Measurements from ENCODE around the gene SDR9C7. TPM values are rescaled to one million over a fixed set of nuclear protein-coding genes. Genes with fewer than 3 reads are reported as not detected.
A peak's percentile ranks its signal among the peaks of the same experiment; 100 is the strongest.

SDR9C7 gene
- total and polyA plus RNA-seq, 2 of the 8 experiments (the other 6 are each of a cell fraction or from before 2014, with no cell fraction given) = 0.11 TPM; not detected in 1

- no peak overlapping the region for H3K14ac ChIP-seq (ENCODE audit: insufficient read length)
- TF ChIP-seq SIN3A (conservative IDR thresholded peaks at IDR 0.05 in 1 of 2, IDR thresholded peaks at IDR 0.05 in 1 of 2; ENCODE audit: low read depth in 1 of 2, low read length in 2 of 2) = no peak
- TF ChIP-seq SRF (IDR thresholded peaks at IDR 0.05; ENCODE audit: low read depth, low read length) = no peak
- TF ChIP-seq POLR2A (IDR thresholded peaks at IDR 0.05; ENCODE audit: control extremely low read depth in 1 of 2, low read depth in 2 of 2, low read length in 2 of 2) = no peak
- TF ChIP-seq SIX5 (IDR thresholded peaks at IDR 0.05; ENCODE audit: low read depth, low read length) = no peak
- 83% methylated on average over 6 of the region's 6 CpGs; no CpG with 5 or more reads in 1 of the 2 experiments for WGBS, 2 experiments (ENCODE audit: extremely low coverage in 1 of 2, insufficient coverage in 1 of 2, insufficient read length in 1 of 2, insufficient replicate concordance in 2 of 2, low coverage in 1 of 2, low lambda C conversion rate in 2 of 2, missing lambda C conversion rate in 1 of 2)
Observed at GRCh38 chr12:56954057-56954957, 20.1 kb upstream of the SDR9C7 start.

More at GRCh38 chr12:56954057-56954957, 20.1 kb upstream of the SDR9C7 start:
- no peaks in the 10 kb centered on the region for H3K4me1 ChIP-seq (replicated peaks in 1 of 4; ENCODE audit: control insufficient read depth in 3 of 4, insufficient read depth in 4 of 4, low read length in 3 of 4)
- H3K4ac ChIP-seq (replicated peaks; ENCODE audit: insufficient read length, low read depth, low read length) = no peak overlapping the region
- POLR2A ChIA-PET (ENCODE audit: partially characterized antibody) = no interaction called here
- H2AFZ ChIP-seq (ENCODE audit: low read length) = no peak overlapping the region
- DNase-seq (ENCODE audit: low read depth in 1 of 2, low spot score in 2 of 2) (no peak), FAIRE-seq (no peak)
- H3K9me3 ChIP-seq (ENCODE audit: insufficient read depth in 2 of 2, low read depth in 1 of 2, low read length in 1 of 2) = peaks cover 19 to 20% of the 10 kb centered on the region in 2 experiments
- no peaks in the 10 kb centered on the region for H3K23me2 ChIP-seq (ENCODE audit: low read depth, low read length)
- no peak overlapping the region for H2BK20ac ChIP-seq (ENCODE audit: low read length)
- H3K4me2 ChIP-seq (ENCODE audit: insufficient read depth in 1 of 2, low read depth in 2 of 2, low read length in 2 of 2) = no peak overlapping the region
- no peak overlapping the region for H3K4me3 ChIP-seq (ENCODE audit: extremely low read depth in 1 of 4, insufficient read depth in 2 of 4, low read depth in 3 of 4, low read length in 4 of 4)
- no peak overlapping the region for H3K27ac ChIP-seq (ENCODE audit: low read depth, low read length)
- no peak overlapping the region for H3K18ac ChIP-seq (ENCODE audit: extremely low read depth, low read length)
- H3K9ac ChIP-seq (replicated peaks in 1 of 4; ENCODE audit: extremely low read depth in 1 of 4, low read depth in 3 of 4, low read length in 3 of 4) = no peak overlapping the region
- no peaks in the 10 kb centered on the region for H3K79me1 ChIP-seq (ENCODE audit: low read depth, low read length)
- no peaks in the 10 kb centered on the region for H3K79me2 ChIP-seq (ENCODE audit: control insufficient read depth in 1 of 2, insufficient read depth in 2 of 2, low read length in 2 of 2)
- no peak overlapping the region for H3K56ac ChIP-seq (replicated peaks; ENCODE audit: insufficient read length, low read depth, low read length)
- H2BK5ac ChIP-seq (ENCODE audit: low read depth, low read length) = no peak overlapping the region
- no peak overlapping the region for H2BK12ac ChIP-seq (ENCODE audit: low read depth, low read length)
- no peak overlapping the region for H2BK120ac ChIP-seq (replicated peaks; ENCODE audit: low read depth, low read length)
- no peak overlapping the region for H2BK15ac ChIP-seq (ENCODE audit: low read length)
- H3K36me3 ChIP-seq (ENCODE audit: control insufficient read depth in 2 of 4, insufficient read depth in 4 of 4, low read length in 3 of 4) = no peaks in the 10 kb centered on the region
- no peak overlapping the region for H3K23ac ChIP-seq (ENCODE audit: insufficient read length)
- H4K91ac ChIP-seq (replicated peaks; ENCODE audit: insufficient read length, low read length) = no peak overlapping the region
- no peak overlapping the region for H4K5ac ChIP-seq (ENCODE audit: insufficient read length, low read depth, low read length)
- peak overlapping the region; percentile 31; the same call in 1 of the 2 replicates for H4K8ac ChIP-seq (ENCODE audit: extremely low read depth, insufficient read depth, low read length)
- H3K27me3 ChIP-seq (replicated peaks in 1 of 4; ENCODE audit: control insufficient read depth in 3 of 4, extremely low read depth in 1 of 4, insufficient read depth in 3 of 4, low read length in 3 of 4) = no peaks in the 10 kb centered on the region
- CTCF ChIA-PET (ENCODE audit: partially characterized antibody) = interaction anchor here (1.5 to 2.3 kb wide), 2 partner anchors 33 kb away, joined by 3 to 10 read pairs; no protein-coding TSS in a partner anchor
- H2AK5ac ChIP-seq (ENCODE audit: low read depth, low read length) = no peak overlapping the region
- no peaks in the 10 kb centered on the region for H4K20me1 ChIP-seq (replicated peaks in 1 of 2; ENCODE audit: control insufficient read depth in 1 of 2, insufficient read depth in 2 of 2, low read length in 2 of 2)

Measured in H1 (cell line).